Cardiac fibroblast (primary cell): ENCODE results near the gene TF.
"Not testable (repeated sequence)": the region's sequence is repeated elsewhere in the genome, so short reads cannot be mapped to it uniquely, and the experiment has no call there.

Source experiments
- DNase-seq, 2 donors: peaks; one replicate each; pipeline versions ENCODE4 v3.0.0 to v3.0.0-alpha.2; 2010; ENCODE audit warnings: low read depth in 2 of 2
- H3K4me3 ChIP-seq, 2 donors: replicated peaks in 1 of 2; 1 replicate in 1 of 2; 2 replicates in 1 of 2; pipeline ENCODE4 v1.5.1; 2011; ENCODE audit warnings: low read depth in 2 of 2, low read length in 2 of 2, mild to moderate bottlenecking in 2 of 2, moderate library complexity in 1 of 2
- TF ChIP-seq, protein P1 (sequence below): IDR thresholded peaks from one replicate; pipeline ENCODE4 v1.5.1; 2011; ENCODE audit warnings: low read depth, mild to moderate bottlenecking, low read length, inconsistent platforms

Gene TF

DNA sequence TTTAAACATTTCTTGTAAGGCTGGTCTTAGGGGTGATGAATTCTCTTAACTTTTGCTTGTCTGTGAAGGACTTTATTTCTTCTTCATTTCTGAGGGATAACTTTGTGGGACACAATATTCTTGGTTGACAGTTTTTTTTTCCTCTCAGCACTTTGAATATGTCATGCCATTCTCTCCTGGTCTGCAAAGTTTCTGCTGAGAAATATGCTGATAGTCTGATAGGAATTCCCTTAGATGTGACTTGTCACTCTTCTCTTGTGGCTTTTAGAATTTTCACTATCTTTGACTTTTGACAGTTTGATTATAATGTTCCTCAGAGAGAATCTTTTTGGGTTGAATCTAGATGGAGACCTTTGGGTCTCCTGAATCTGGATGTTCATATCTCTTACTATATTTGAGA lies 23.3 kb upstream of the TF start:
- no peak for DNase-seq
- TF ChIP-seq, protein P1, sequence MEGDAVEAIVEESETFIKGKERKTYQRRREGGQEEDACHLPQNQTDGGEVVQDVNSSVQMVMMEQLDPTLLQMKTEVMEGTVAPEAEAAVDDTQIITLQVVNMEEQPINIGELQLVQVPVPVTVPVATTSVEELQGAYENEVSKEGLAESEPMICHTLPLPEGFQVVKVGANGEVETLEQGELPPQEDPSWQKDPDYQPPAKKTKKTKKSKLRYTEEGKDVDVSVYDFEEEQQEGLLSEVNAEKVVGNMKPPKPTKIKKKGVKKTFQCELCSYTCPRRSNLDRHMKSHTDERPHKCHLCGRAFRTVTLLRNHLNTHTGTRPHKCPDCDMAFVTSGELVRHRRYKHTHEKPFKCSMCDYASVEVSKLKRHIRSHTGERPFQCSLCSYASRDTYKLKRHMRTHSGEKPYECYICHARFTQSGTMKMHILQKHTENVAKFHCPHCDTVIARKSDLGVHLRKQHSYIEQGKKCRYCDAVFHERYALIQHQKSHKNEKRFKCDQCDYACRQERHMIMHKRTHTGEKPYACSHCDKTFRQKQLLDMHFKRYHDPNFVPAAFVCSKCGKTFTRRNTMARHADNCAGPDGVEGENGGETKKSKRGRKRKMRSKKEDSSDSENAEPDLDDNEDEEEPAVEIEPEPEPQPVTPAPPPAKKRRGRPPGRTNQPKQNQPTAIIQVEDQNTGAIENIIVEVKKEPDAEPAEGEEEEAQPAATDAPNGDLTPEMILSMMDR, result no peak
- no peak overlapping the region for H3K4me3 ChIP-seq

DNA sequence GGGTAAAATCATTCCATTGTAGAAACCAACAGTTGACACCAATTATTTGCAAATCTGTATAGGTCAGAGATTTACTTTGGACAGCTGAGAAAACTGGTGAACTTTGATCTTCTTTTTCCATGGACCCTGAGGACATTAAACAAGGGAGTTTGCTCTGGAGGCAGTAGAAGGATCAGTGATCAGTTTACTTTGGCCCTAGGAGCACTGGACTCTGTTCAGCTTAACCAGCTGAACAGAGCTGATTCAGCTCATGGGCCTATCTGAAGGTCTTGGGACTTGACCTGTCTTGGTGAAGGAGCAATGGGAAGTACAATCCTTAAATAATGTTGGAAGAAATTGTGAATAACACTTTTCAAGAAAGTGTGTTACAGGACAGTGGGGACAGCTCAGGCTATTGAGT lies 15.2 kb upstream of the TF start:
- no peak overlapping the region for H3K4me3 ChIP-seq
- no peak for DNase-seq
- TF ChIP-seq, protein P1, result no peak

DNA sequence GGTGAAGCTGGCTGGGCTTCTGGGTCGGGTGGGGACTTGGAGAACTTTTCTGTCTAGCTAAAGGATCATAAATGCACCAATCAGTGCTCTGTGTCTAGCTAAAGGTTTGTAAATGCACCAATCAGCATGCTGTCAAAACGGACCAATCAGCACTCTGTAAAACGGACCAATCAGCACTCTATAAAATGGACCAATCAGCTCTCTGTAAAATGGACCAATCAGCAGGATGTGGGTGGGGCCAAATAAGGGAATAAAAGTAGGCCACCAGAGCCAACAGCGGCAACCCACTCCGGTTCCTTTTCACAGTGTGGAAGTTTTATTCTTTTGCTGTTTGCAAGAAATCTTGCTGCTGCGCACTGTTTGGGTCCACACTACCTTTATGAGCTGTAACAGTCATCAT lies 14.0 kb upstream of the TF start:
- H3K4me3 ChIP-seq, DNase-seq: not testable (repeated sequence)

DNA sequence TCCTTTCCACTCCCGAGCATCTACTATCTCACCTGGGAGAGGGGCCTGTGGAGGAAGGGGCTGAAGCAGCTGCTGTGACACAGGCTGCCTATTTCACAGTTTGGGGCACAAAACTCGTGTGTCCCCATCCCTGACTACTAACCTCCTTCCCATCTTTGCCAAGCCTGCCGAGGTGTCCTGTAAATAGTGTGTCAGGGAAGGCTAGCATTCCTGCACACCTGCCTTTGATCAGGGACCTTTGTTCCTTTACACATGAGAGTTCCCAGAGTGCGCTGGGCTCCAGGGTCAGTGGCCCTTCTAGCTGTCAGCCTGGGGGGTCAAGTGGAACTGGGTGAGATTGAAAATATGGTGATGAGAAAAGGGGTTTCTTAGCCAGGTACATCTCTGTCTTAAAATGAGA lies 13.0 kb upstream of the TF start:
- no peak overlapping the region for H3K4me3 ChIP-seq
- no peak for DNase-seq
- TF ChIP-seq, protein P1, result no peak

DNA sequence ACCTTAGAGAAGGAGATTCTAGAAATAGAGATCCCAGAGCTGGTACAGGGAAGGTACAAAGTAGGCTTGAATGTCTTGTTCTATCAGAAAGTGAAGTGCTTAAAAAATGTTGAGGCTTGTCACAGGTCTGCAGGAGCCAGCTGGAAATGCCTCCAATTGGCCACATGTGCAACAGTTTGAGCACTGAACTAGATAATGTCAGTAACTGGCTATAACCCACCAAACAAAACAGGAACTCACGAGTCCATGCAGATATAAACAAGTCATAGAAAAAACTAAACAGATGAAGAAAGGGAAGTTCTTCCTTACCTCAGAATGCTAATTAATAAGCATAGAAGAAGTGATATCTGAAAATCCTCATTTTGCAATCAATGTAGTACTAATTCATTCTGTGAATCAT lies 11.9 kb upstream of the TF start:
- no peak overlapping the region for H3K4me3 ChIP-seq
- no peak for DNase-seq
- TF ChIP-seq, protein P1, result no peak

DNA sequence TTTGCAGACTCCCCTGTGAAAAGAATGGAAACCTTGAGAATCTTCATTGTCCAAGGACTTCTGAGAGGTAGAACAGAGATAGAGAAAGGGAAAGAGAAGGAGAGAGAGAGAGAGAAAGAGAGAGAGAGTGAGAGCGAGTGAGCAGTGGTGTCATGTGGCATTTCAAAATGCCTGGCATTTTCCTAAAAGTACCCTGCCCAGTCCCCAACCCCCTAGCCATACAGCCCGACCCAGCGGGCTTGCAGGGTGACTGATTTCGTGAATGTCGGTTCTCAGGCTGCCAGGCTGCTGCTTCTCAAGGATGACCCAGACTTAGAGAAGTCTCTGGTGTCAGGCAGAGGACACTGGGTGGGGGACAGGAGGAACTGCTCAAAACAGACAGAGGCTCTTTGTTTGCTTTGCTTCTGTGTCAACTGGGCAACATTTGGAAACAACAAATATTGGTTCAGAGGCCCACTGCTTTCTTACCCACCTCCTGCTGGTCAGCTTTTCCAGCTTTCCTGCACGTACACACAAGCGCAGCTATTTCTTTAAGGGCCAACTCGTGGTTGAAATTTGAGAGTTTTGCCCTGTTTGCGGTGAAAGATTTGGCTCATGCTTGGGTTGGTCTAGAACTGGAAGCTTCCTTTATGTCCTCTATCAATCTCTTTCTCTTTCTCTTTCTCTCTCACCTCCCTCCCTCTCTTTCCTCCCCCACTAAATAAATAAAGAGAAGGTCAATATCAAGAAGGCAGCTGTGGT lies 3.7 kb upstream of the TF start:
- H3K4me3 ChIP-seq, result no peak overlapping the region
- peak in 1 of 2 donors; percentile 38 for DNase-seq
- TF ChIP-seq, protein P1, result no peak

DNA sequence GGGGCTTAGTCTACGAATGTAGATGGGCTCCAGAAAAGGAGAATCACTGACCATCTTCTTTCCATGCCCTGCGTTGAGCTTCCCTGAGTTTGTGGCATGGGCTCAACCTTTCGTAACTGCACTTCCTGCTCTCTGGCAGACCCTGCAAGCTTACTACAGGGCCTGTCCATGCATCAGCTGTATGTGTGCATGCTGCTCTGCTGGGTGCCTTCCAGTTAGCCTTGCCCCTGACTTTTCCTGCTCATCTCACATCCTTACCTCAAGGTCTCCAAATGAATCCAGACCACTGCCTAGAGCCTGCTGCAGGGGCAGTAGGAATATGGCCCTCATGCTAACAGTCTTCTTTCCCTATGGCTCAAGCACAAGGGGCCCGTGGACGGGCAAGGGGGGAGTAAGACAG lies 2.0 kb upstream of the TF start:
- no peak overlapping the region for H3K4me3 ChIP-seq
- no peak for DNase-seq
- TF ChIP-seq, protein P1, result no peak
